Measurements from ENCODE around the gene GFAP.

GFAP gene

DNA sequence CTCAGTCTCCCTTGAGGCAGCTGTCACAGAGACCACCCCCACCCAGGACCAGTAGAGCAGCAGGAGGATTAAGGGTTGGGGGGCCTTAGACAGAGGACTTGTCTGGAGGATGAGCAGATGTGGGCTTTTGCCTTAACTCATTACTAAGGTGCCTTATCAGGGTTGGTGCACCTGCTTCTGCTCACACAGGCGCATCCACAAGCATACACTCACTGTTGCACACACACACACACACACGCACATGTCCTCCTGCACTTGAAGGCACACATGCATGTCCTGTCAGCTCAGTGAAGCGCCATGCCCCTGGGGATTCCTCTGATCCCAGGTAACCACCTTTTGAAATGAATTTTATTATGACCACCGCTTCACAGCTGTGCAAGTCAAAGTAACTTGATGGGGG lies 1.2 kb downstream of the GFAP start:
- no peak for DNase-seq (ENCODE audit: low spot score)

DNA sequence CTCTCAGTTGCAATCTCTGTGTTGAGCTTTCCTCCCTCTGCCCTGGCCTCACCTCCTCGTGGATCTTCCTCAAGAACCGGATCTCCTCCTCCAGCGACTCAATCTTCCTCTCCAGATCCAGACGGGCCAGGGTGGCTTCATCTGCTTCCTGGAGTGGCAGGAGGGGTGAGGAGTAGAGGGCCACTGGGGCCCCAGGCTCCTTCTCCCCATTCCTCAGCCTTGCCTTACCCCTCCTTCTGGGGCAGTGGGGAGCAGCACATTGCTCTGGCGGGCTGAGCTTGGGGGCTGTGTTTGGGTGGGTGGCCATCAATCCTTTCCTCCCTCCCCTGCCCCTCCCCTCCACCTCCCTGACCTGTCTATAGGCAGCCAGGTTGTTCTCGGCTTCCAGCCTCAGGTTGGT lies 1.6 kb downstream of the GFAP start:
- no peak for DNase-seq (ENCODE audit: low spot score)

- DNase-seq (ENCODE audit: low spot score): no peak
Measured at GRCh38 chr17:44912763-44913544, 2.3 kb downstream of the GFAP start.

- DNase-seq (ENCODE audit: low spot score): peak; percentile 87
Measured at GRCh38 chr17:44911133-44912001, 3.9 kb downstream of the GFAP start.

- peak; percentile 41 for DNase-seq (ENCODE audit: low spot score)
Measured at GRCh38 chr17:44910231-44911106, 4.8 kb downstream of the GFAP start.

- peak; percentile 44 for DNase-seq (ENCODE audit: low spot score)
Measured at GRCh38 chr17:44909681-44910144, 5.6 kb downstream of the GFAP start.

GRCh38 chr17:44908761-44909326 lies 6.5 kb downstream of the GFAP start:
- no peak for DNase-seq (ENCODE audit: low spot score)

DNA sequence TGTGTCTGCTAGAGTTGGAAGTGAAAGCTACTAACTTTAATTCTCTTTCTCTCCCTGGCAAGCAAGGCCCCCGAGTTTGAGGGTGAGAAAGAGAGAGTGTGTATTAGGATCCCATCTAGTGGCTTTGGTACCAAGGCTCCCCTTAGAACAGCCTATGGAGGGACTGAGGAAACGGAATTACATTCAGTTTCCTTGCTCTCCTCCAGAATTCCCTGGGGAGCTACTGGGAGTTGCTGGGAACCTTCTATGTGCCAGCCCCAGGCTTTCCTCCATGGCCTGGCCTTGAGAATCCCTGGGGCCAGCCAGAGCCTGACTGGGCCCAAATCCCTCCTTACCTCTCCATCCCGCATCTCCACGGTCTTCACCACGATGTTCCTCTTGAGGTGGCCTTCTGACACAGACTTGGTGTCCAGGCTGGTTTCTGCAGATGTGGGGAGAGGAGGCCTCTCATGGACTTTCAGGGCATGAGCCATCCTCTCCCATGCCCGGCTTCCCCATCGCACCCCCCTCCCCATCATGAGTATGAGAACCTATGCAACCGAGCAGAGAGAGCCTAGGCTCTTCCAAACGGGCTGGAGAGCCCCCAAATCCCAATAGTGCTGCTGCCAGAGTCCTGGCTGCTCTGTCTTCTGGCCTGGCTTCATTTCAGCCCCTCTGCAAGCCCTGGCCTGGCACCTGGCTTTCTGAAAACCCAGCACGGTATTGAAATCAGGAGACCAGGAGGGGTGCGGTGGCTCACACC lies 7.4 kb downstream of the GFAP start:
- DNase-seq (ENCODE audit: low spot score): no peak

DNA sequence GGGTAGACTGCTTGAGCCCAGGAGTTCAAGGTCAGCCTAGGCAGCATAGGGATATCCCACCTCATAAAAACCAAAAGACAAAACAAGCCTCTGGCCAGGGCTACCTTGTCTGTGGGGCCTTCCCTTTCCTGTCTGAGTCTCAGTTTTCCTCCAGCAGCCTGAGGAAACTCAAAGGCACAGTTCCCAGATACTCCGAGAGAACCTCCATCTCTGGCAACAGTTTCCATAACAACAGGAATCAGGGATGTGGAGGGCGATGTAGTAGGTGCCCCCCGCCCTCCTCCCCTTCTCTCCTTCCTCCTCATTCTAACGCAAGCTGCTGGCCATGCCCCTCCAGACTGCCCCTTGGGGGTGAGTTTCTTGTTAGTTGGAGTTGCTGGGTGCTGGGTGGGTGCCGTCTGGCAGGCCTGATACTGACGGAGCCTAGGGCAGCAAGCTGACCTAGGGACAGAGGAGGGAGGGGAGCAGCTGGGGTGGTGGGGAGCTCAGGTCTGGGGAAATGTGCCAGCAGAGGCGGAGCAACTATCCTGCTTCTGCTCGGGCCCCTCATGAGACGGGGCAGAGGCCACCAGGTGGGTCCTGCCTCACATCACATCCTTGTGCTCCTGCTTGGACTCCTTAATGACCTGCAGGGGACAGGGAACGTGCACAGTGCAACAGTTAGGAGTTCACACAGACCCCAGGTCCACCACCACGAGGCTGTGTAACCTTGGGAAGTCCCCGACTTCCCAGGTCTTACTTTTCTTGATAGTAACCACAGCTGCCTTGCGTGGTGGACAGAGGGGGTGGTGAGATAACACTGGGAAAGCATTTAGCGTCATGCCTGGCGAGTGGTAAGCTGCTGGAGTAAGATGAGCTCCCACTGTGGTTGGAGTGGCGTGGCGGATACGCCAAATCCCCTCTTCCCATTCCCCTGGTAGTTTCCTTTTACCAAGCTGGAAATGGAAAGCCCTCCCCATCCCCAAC lies 8.3 kb downstream of the GFAP start:
- no peak for DNase-seq (ENCODE audit: low spot score)

- DNase-seq (ENCODE audit: low spot score): no peak
Measured at GRCh38 chr17:44906010-44906646, 9.2 kb downstream of the GFAP start.

GRCh38 chr17:44905006-44906000 lies 10.0 kb downstream of the GFAP start:
- no peak for DNase-seq (ENCODE audit: low spot score)

- DNase-seq (ENCODE audit: low spot score): no peak
Measured at GRCh38 chr17:44904001-44904984, 11.0 kb downstream of the GFAP start.

- DNase-seq (ENCODE audit: low spot score): no peak
Measured at GRCh38 chr17:44903012-44903685, 12.2 kb downstream of the GFAP start.

DNA sequence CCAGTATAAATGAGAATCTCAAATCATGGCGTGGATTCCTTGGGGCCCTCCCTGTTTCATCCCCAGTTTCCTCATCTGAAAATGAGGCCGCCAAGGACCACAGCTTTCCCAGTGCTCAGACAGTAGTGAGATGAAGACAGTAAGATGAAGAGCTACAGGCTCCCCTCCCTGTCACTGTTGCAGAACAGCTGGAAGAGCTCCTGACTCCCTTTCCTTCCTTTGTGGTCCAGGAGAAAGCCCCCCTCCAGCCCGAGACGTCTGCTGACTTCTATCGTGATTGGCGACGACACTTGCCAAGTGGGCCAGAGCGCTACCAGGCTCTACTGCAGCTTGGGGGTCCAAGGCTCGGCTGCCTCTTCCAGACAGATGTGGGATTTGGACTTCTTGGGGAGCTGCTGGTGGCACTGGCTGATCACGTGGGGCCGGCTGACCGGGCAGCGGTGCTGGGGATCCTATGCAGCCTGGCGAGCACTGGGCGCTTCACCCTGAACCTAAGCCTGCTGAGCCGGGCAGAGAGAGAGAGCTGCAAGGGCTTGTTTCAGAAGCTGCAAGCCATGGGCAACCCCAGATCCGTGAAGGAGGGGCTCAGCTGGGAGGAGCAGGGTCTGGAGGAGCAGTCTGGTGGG lies 13.1 kb downstream of the GFAP start:
- no peak for DNase-seq (ENCODE audit: low spot score)

DNA sequence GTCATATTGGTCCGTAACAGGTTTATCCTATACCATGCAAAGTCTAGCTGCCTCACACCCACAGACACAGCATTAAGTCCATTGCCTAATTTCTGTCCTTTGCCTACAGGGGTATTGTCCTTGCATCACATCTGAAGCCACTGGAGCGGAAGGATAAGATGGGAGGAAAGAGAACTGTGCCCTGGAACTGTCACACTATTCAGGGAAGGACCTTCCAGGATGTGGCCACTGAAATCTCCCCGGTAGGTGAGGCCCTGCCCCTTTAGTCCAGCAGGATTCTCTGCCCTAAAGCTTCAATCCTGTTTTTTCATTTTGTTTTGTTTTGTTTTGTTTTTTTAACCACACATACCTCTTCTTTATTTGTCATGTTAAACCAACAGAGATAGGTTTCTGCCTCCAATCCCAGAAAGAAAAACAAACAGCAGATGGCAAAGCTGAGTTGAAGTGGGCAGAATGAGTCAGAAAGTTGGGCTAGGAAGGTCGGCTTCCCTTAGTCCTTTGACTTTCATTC lies 13.8 kb downstream of the GFAP start:
- no peak for DNase-seq (ENCODE audit: low spot score)

- DNase-seq (ENCODE audit: low spot score): no peak
Measured at GRCh38 chr17:44900894-44901293, 14.4 kb downstream of the GFAP start.

Measured in ecto neural progenitor cell (in vitro differentiated cells).